Measurements from ENCODE around the gene KCNG4. TPM values are rescaled to one million over a fixed set of nuclear protein-coding genes. Genes with fewer than 3 reads are reported as not detected.

Gene KCNG4
- total RNA-seq, 1 donor from 2014 or later, result not detected

GRCh38 chr16:84194470-84195200 is 45.2 kb downstream of the KCNG4 start:
- Mint-ChIP-seq H3K36me3 (ENCODE audit: low read depth) (no peaks in the 10 kb centered on the region), H3K27me3 (ENCODE audit: low read depth) (no peaks in the 10 kb centered on the region), H3K4me3 (ENCODE audit: low read depth) (peak overlapping the region; percentile 6), H3K9me3 (no peaks in the 10 kb centered on the region), H3K27ac (no peak overlapping the region), H3K4me1 (ENCODE audit: low read depth) (peaks cover 17% of the 10 kb centered on the region)
- intact Hi-C loops (cut with micrococcal nuclease), result no loop called here
- peak; percentile 43 for DNase-seq (ENCODE audit: low spot score)

GRCh38 chr16:84194018-84194417 is 45.8 kb downstream of the KCNG4 start:
- H3K4me1 Mint-ChIP-seq (ENCODE audit: low read depth), result peaks cover 17% of the 10 kb centered on the region
- peak overlapping the region; percentile 53 for H3K27ac Mint-ChIP-seq
- no peak for DNase-seq (ENCODE audit: low spot score)
- no peaks in the 10 kb centered on the region for H3K9me3 Mint-ChIP-seq
- H3K4me3 Mint-ChIP-seq (ENCODE audit: low read depth), result peak overlapping the region; percentile 4
- no peaks in the 10 kb centered on the region for H3K27me3 Mint-ChIP-seq (ENCODE audit: low read depth)
- intact Hi-C loops (cut with micrococcal nuclease), result no loop called here
- no peaks in the 10 kb centered on the region for H3K36me3 Mint-ChIP-seq (ENCODE audit: low read depth)

DNA sequence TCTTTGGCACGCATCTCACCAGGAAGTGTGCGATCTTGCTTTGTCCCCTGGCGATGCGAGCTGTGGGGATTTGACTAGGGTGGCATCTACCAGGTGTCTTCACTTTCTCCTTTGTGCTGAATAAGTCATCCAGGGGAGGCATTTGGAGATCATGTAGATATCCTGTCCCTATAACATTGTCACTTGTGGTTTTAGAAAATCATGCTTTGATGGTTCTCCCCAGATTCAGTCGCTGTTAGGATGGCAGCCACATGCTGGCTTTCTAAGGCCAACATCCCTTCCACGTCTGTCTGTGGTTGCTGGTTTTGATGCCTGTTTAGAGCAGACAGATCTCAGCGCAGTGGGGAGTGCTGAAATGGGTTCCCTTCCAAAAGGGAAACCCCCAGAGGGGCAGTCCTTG is 46.3 kb downstream of the KCNG4 start:
- Mint-ChIP-seq H3K4me1 (ENCODE audit: low read depth) (peaks cover 17% of the 10 kb centered on the region), H3K9me3 (no peaks in the 10 kb centered on the region), H3K27me3 (ENCODE audit: low read depth) (no peaks in the 10 kb centered on the region), H3K27ac (peak overlapping the region; percentile 53), H3K4me3 (ENCODE audit: low read depth) (no peak overlapping the region), H3K36me3 (ENCODE audit: low read depth) (no peaks in the 10 kb centered on the region)
- no peak for DNase-seq (ENCODE audit: low spot score)
- intact Hi-C loops (cut with micrococcal nuclease), result no loop called here

DNA sequence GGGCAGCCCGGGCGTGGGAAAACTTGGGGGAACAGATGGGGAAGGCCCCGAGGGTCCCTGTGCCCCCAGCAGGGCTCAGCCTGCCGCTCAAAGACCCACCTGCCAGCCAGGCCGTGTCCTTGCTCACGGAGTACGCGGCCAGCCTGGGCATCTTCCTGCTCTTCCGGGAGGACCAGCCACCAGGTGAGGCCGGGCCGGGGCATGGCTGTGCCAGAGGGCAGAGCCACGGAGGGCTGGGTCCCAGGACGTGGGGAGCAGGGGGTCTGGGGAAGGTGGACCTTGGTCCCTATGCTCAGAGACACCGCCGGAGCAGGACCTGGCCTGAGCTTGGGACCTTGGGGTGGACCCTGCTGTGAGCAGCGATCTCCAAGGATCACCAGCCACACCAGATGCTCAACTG is 48.3 kb downstream of the KCNG4 start:
- intact Hi-C loops (cut with micrococcal nuclease), result no loop called here
- Mint-ChIP-seq H3K4me3 (ENCODE audit: low read depth) (no peak overlapping the region), H3K27ac (no peak overlapping the region), H3K36me3 (ENCODE audit: low read depth) (no peaks in the 10 kb centered on the region), H3K9me3 (no peaks in the 10 kb centered on the region), H3K4me1 (ENCODE audit: low read depth) (peaks cover 20% of the 10 kb centered on the region), H3K27me3 (ENCODE audit: low read depth) (no peaks in the 10 kb centered on the region)
- DNase-seq (ENCODE audit: low spot score), result no peak

- Mint-ChIP-seq H3K27ac (no peak within 1 kb of the TSS), H3K4me3 (ENCODE audit: low read depth) (no peak within 1 kb of the TSS), H3K4me1 (ENCODE audit: low read depth) (peaks cover 21% of the 10 kb centered on the region), H3K36me3 (ENCODE audit: low read depth) (no peaks in the 10 kb centered on the region), H3K9me3 (no peaks in the 10 kb centered on the region), H3K27me3 (ENCODE audit: low read depth) (no peaks in the 10 kb centered on the region)
- intact Hi-C loops (cut with micrococcal nuclease), result no loop called here
- DNase-seq (ENCODE audit: low spot score), result no peak
Measured at GRCh38 chr16:84190731-84191388, 49.0 kb downstream of the KCNG4 start, which contains the start of gene ADAD2. Gene ADAD2, plus strand, starts transcription at chr16:84191157. Its CDS starts 74 bp downstream, at chr16:84191231.

- H3K27me3 Mint-ChIP-seq (ENCODE audit: low read depth), result no peaks in the 10 kb centered on the region
- intact Hi-C loops (cut with micrococcal nuclease), result loop anchor here (1.0 to 2.0 kb wide), 5 partner anchors 42 to 288 kb away; partner anchors contain the start of genes DNAAF1, HSDL1, MBTPS1 and MLYCD
- H3K27ac Mint-ChIP-seq, result peak within 1 kb of the TSS; percentile 84
- H3K4me1 Mint-ChIP-seq (ENCODE audit: low read depth), result peaks cover 11% of the 10 kb centered on the region
- H3K4me3 Mint-ChIP-seq (ENCODE audit: low read depth), result peak within 1 kb of the TSS; percentile 93
- peak; percentile 83 for DNase-seq (ENCODE audit: low spot score)
- peaks cover 25% of the 10 kb centered on the region for H3K36me3 Mint-ChIP-seq (ENCODE audit: low read depth)
- no peaks in the 10 kb centered on the region for H3K9me3 Mint-ChIP-seq
Measured at GRCh38 chr16:84186685-84187437, 53.0 kb downstream of the KCNG4 start, which contains the start of gene TAF1C. Gene TAF1C, minus strand, starts transcription at chr16:84187057. Its CDS starts 2,069 bp downstream, at chr16:84184988.

DNA sequence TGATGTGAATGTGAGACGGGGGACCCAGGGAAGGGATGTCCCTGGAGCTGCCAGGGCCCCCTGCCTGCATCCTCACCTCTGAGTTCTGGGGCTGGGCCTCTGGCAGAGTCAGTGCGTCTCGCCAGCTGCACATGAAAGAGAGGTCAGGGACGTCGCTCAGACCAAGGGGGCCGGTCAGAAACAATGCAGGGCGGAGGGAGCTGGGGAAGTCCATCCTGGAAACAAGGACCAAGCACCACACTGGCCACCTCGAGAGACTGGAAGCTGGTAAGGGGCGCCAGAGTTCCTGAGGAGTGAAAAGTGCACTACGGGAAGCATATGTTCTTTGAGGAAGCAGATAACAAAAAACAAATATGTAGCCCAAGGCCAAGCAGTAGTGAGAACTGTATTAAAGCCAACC is 55.0 kb downstream of the KCNG4 start:
- intact Hi-C loops (cut with micrococcal nuclease), result no loop called here
- Mint-ChIP-seq H3K4me1 (ENCODE audit: low read depth) (peaks cover 11% of the 10 kb centered on the region), H3K27ac (peak overlapping the region; percentile 71), H3K4me3 (ENCODE audit: low read depth) (peak overlapping the region; percentile 93), H3K9me3 (no peaks in the 10 kb centered on the region), H3K27me3 (ENCODE audit: low read depth) (no peaks in the 10 kb centered on the region), H3K36me3 (ENCODE audit: low read depth) (peaks cover 29% of the 10 kb centered on the region)
- DNase-seq (ENCODE audit: low spot score), result no peak

DNA sequence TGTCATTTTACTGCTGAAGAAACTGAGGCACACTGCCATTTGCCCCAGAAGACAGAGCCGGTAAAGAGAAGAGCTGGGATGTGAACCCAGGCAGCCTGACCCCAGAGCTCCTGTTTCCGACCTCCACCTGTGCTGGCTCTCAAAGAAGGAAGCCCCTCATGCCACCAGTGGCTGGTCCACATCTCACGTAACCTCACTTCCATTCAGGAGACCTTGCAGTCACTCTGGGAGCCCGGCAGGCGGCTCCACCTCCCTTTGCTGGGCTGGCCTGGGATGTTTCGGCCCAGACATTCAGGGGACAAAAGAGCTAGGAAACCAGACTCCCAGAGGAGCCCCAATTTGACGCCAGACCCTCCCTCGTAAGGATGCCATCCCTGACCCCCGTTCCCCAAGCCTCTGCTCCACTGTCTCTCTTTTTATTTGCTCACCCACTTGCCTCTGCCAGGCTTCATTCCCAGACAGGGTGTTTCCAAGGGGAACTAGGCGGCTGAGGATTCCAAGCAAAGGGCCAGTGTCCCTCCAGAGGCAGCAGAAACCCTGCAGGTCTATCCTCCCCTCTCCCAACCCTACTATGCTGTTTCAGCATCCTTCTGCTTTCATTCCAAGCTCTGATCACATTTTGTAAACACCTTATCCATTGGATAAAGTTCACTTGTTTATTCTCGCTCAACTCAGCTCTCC is 55.8 kb downstream of the KCNG4 start:
- Mint-ChIP-seq H3K4me3 (ENCODE audit: low read depth) (no peak overlapping the region), H3K4me1 (ENCODE audit: low read depth) (peaks cover 11% of the 10 kb centered on the region), H3K27me3 (ENCODE audit: low read depth) (no peaks in the 10 kb centered on the region), H3K36me3 (ENCODE audit: low read depth) (peaks cover 29% of the 10 kb centered on the region), H3K27ac (no peak overlapping the region), H3K9me3 (no peaks in the 10 kb centered on the region)
- intact Hi-C loops (cut with micrococcal nuclease), result no loop called here
- no peak for DNase-seq (ENCODE audit: low spot score)

DNA sequence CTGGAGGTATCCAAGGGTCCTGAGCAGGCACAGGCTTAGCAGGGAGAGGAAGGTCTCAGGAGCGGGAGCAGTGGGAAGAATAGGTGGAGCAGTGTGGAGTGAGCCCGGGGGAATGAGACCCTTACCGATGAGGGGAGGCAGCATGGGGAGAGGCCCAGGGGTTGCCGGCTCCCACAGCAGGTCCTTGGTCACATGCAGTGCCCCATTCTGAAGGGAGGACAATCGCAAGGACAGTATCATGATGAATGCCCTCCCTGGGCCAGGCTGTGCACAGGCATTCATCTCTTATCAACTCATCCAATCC is 56.3 kb downstream of the KCNG4 start:
- peaks cover 29% of the 10 kb centered on the region for H3K36me3 Mint-ChIP-seq (ENCODE audit: low read depth)
- H3K4me3 Mint-ChIP-seq (ENCODE audit: low read depth), result no peak overlapping the region
- no peaks in the 10 kb centered on the region for H3K9me3 Mint-ChIP-seq
- H3K4me1 Mint-ChIP-seq (ENCODE audit: low read depth), result peaks cover 11% of the 10 kb centered on the region
- no peaks in the 10 kb centered on the region for H3K27me3 Mint-ChIP-seq (ENCODE audit: low read depth)
- H3K27ac Mint-ChIP-seq, result no peak overlapping the region
- intact Hi-C loops (cut with micrococcal nuclease), result no loop called here
- DNase-seq (ENCODE audit: low spot score), result no peak

DNA sequence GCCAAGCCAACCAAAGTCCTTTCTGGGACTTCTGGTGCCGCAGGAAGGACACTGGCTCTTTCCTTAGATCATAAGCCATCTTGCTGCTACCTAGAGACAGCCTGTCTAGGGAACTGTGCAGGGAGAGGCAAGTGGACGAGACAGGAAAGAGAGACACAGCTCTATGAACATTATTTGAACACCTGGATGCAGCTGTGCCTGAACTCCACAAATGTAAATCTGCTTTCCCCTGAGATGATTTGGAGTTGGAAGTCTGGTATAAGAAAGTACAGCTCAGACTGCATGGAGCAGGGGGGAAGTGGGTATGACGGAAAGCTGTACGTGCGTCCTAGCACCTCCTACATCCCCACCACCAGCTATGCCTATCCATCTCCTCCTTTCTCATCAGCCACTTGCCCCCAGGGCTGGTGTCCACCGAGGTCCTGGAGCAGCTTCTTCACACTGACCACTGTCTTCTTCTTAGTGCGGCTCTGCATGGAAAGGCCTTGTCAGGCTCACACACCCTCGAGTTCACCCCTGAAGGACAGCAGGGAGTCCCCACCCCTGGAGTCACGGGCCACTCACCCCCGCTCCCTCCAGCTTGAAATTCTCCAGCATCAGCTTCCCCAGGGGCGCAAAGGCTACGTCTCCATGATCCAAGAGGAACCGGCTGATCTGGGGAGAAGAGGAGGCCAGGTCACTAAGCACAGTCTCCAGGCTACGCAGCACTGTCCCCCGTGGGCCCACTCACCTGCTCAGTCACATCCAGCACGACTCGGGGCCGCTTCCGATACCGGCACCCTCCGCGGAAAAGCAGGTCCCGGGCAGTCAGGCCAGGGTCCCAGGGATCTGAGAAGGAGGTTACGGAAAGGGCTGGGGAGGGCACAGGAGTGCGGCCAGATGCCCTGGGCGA is 56.9 kb downstream of the KCNG4 start:
- Mint-ChIP-seq H3K27ac (no peak overlapping the region), H3K4me3 (ENCODE audit: low read depth) (no peak overlapping the region), H3K4me1 (ENCODE audit: low read depth) (peaks cover 14% of the 10 kb centered on the region), H3K27me3 (ENCODE audit: low read depth) (no peaks in the 10 kb centered on the region), H3K36me3 (ENCODE audit: low read depth) (peaks cover 34% of the 10 kb centered on the region), H3K9me3 (no peaks in the 10 kb centered on the region)
- no peak for DNase-seq (ENCODE audit: low spot score)
- intact Hi-C loops (cut with micrococcal nuclease), result no loop called here

- Mint-ChIP-seq H3K27ac (no peak overlapping the region), H3K27me3 (ENCODE audit: low read depth) (no peaks in the 10 kb centered on the region), H3K4me1 (ENCODE audit: low read depth) (peaks cover 18% of the 10 kb centered on the region), H3K36me3 (ENCODE audit: low read depth) (peaks cover 38% of the 10 kb centered on the region), H3K9me3 (no peaks in the 10 kb centered on the region), H3K4me3 (ENCODE audit: low read depth) (no peak overlapping the region)
- intact Hi-C loops (cut with micrococcal nuclease), result no loop called here
- DNase-seq (ENCODE audit: low spot score), result no peak
Measured at GRCh38 chr16:84182104-84182503, 57.7 kb downstream of the KCNG4 start.
